Activated CD4-positive, alpha-beta T cell treated with anti-CD3 and anti-CD28 coated beads, Interleukin-2, amount 50 U/mL, for 48 hours (primary cell): Measurements from ENCODE around the gene PBLD.

Experiments used
- DNase-seq, 2 experiments: peaks; one replicate each; pipeline ENCODE4 v3.0.0-alpha.2; 2020

Gene PBLD

DNA sequence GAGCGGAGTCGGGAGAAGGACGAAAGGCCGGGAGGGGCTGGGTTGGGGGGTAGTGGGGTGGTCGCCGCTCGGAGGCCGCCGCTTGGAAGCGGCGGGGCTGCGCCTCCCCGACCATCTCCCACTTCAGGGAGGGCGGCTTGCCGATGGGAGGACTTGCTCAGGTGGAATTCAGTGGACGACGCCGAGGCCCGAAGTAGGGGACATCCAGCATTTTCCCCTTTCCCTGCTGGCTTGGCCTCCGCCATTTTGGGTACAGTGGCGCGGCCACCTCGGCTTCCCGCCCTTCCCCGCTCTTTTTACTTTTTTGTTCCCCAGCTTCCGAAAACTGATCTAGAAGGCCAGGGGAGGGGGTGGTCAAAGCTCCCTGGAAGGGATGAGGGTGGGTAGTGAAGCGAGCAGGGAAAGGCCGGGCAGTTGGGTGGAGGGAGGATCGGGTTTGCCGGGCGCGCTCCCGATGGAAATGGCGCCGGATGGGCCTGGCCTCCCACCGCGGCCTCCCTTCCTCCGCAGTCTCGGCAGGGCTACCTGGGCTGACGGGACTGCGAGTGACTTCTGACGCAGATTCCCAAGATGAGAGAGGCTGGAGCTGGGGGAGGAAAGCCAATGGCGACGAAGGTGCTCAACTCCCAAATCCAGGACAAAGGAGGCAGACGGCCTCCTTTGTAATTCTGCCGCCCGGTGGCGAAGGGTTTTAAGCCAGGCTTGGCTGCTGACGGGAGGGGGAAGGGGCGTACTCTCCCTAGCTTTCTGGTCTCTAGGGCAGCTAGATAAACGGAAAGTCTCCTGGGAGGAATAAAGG is at the start of gene PBLD:
Gene PBLD (minus strand): TSS at position 670 of the 799 bp plus-strand sequence. CDS start 26,084 bp downstream, outside the sequence.
- DNase-seq = peak; percentile 63 to 65

DNA sequence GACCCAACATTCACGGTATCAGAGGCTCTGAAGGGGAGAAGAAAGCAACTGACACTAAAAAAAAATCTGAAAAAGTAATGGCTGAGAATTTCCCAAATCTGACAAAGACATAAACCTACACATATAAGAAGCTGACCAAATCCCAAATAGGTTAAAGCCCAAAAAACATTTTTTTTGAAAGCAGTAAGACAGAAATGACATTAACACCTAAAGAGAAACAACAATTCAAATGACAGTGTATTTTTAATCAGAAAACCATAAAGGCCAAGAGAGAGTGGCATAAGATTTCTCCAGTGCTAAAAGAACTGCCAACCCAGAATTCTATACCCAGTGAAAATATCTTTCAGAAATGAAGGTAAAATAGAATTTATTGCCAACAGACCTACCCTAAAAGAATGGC is 38.9 kb upstream of the PBLD start:
- DNase-seq = no peak

DNA sequence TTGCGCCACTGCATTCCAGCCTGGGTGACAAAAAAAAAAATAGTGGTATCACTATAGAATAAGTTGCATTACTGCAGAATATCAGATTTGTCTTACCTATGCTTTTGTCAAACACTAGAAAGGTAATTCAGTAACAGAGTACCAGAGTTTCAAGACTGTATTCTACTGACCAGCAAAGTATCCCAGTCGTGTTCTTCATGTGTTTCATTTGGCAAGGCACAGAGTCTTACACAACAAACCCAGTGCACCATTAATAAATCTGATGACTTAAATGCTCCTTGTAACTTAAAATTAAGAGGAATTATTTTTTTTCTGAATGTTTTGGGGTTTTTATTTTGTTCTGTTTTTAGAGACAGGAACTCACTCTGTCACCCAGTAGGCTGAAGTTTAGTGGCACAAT is 34.4 kb upstream of the PBLD start:
- no peak for DNase-seq

DNA sequence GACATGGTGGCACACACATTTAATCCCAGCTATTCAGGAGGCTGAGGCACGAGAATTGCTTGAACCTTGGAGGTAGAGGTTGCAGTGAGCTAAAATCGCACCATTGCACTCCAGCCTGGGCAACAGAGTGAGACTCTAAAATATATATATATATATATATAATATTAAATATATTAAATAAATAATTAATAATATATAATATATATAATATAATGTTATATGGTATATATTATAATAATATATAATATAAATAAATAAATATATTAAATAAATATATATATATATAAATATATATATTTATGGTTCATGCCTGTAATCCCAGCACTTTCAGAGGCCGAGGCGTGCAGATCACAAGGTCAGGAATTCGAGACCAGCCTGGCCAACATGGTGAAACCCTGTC is 33.9 kb upstream of the PBLD start:
- no peak for DNase-seq

DNA sequence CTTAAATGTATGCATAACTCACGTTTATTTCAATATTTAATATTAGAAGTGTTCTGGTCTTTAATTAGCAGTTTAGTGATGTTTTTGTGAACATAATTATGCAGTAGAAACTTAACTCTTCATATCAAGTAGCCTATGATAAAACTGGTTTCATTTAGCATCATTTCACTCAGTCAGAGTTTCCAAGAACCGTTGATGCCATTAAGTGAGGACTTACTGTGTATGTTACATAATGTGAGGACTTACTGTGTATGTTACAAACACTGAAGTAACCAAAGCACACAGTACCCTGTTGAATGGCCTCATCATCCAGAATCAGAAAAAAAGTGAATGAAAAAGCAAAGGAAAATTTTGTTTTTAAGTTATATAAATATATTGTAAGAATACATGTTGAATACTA is 32.9 kb upstream of the PBLD start:
- DNase-seq = no peak

DNA sequence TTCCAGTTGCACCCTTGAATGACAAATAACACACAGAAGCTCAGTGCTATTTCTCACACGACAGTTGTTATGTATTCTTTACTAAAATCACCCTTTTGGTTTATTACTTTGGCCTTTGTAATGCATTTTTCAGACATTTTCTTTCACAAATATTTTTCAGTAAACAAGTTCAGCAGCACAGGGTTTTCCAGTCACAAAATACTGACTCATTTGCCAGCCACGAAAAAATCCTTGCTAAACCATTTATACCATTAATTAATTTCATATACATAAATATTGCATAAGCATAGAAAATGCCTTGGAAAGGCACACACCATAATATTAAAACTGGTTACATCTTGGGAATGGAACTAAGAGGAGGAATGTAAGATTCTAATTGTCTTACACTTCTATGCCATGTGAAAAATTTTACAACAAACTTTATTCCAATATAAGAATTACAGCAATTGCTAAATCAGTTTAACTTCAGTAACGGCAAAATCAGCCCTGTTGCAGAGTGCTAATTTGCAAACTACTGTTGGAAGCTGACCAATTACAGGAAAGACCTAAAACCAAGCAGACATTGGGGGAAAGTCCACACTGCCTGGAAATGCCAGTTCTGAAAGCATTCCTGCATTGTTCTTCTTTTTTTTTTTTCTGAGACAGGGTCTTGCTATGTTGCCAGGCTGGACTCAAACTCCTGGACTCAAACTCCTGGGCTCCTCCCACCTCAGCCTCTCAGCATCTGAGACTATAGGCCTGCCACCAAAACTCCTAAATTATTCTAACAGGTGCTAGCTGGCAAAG is 31.6 kb upstream of the PBLD start:
- DNase-seq = no peak

DNA sequence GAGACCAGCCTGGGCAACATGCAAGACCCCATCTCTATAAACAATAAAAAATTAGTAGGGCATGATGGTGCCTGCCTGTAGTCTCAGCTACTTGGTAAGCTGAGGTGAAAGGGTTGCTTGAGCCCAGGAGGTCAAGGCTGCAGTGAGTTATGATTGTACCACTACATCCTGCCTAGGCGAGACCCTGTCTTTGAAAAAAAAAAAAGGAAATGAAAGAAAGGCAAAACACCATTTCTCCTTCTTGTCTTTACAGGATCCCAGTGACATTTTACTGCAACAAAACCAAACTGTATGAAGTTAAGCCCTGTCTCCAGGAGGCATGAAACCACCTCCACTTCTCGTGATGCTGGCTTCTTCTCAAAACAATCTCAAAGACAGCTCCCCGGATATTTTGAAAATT is 29.9 kb upstream of the PBLD start:
- no peak for DNase-seq

DNA sequence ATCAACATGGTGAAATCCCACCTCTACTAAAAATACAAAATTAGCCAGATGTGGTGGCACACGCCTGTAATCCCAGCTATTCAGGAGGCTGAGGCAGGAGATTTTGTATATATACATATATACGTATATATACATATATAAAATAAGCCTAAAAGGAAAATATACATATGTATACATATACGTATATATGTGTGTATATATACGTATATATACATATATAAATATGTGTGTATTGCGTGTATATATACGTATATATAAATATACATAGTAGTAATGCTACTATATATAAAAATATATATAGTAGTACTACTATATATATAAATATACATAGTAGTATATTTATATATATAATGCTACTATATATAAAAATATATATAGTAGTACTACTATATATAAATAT is 26.5 kb upstream of the PBLD start:
- no peak for DNase-seq

DNA sequence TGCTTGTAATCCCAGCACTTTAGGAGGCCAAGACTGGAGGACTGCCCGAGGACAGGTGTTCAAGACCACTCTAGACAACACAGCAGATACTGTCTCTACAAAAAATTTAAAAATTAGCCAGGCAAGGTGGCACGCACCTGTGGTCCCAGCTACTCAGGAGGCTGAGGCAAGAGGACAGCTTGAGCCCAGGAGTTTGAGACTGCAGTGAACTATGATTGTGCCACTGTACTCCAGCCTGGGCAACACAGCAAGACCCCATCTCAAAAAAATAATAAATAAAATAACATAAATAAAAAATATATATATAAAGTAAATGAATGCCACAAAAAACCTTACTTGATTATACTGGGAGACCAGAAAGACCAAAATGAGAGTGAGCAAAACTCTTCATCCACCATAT is 20.8 kb upstream of the PBLD start:
- DNase-seq = no peak

DNA sequence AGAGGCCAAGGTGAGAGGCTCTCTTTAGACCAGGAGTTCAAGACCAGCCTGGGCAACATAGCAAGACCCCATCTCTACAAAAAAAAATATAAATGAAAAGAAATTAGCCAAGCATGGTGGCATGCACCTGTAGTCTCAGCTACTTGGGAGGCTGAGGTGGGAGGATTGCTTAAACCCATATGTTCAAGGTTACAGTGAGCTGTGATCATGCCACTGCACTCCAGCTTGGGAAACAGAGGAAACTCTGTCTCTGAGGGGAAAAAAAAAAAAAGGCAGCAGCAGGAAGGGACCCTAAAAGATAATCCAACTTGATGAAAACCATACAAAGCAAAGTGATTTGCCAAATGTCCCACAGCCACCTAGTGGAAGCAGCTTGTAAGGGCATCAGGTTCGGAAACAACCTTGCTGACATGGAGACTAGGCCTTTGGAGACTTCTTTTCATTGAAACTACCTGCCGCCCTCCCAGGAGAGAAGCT is 15.6 kb upstream of the PBLD start:
- peak; percentile 43 to 50 for DNase-seq

DNA sequence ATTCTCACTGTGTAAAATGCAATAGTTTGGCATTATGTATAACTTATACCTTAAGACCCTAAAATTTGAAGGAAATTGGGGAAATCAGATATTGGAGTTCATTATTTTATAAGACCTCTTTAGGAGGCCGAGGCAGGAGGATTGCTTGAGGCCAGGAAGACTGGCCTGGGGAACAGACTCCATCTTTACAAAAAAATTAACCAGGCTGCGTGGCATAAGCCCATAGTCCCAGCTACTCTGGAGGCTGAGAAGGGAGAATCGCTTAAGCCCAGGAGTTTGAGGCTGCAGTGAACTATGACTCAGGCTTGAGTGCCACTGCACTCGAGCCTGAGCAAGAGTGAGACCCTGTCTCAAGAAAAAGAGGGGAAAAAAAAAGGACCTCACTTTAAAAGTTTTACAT is 14.0 kb upstream of the PBLD start:
- DNase-seq = no peak

DNA sequence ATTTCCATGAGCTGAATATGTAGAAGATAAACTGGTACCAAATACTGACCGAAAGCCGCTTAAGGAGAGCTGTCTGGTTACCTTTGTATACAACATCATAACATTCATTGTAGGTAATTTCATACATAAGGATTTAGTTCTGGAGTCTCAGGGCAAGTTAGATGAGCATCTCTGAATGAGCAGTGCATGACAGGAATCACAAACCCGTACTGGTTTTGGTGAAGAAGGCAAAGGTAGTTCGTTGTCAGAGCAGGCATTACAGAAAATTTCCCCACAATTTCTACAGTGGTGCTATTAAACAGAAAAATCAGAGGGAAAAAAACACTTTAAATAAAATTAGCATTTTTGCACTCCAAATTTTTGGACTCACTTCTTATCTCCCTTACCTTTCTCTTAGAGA is 12.9 kb upstream of the PBLD start:
- DNase-seq = no peak

DNA sequence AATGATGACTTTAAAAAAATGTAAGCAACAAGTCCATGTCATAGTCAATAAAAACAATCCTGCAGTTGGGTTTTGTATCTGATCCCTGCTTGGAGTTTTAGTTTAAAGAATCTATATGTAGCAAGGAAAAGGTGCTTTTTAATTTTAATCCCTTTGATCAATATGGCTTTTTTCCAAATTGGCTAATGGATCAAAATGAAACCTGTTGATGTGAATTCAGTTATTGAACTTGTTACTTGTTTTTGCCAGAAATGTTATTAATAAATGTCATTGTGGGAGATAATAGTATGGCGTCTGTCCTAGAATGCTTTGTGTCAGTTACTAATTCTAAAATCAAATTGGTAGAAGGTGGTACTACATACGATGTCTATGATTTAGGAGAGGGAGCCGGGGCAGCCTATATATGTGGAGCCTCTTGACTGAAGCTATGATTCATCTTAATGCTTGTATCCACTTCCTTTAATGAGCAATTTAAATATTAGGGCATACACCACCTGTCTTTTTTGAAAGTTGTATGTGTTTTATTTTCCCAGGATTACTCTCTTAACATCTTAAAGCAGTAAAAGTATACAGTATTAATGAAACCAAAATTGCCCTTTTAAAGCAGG is 10.3 kb upstream of the PBLD start:
- DNase-seq = no peak

DNA sequence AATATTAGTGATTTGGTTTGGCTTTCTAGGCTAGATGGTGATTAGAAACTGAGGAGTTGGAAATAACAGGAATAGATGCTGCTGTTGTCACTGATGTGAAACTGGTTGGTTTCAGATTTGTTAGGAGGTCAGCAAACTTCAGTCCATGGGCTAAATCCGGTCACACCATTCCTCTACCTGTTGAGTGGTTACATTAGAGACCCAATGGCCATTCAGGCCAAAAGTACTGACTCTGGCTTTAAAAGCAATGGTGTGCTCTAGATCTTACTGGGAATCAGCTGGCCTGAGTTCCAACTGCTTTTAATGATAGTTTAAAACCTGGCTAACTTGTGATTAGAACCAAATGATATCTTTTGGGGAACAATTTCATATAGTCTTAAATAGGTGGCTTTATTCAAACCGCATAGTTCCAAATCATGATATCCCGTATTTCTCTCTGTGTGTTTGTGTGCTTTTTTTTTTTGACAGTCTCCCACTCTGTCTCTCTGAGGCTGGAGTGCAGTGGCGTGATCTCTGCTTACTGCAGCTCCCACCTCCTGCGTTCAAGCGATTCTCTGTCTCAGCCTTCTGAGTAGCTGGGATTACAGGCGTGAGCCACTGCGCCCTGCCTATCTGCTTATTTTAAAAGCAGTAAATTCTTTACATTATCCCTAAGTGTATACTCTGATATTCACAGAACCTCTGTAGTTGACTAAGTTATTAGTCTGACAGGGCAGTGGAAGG is 7.8 kb upstream of the PBLD start:
- no peak for DNase-seq

DNA sequence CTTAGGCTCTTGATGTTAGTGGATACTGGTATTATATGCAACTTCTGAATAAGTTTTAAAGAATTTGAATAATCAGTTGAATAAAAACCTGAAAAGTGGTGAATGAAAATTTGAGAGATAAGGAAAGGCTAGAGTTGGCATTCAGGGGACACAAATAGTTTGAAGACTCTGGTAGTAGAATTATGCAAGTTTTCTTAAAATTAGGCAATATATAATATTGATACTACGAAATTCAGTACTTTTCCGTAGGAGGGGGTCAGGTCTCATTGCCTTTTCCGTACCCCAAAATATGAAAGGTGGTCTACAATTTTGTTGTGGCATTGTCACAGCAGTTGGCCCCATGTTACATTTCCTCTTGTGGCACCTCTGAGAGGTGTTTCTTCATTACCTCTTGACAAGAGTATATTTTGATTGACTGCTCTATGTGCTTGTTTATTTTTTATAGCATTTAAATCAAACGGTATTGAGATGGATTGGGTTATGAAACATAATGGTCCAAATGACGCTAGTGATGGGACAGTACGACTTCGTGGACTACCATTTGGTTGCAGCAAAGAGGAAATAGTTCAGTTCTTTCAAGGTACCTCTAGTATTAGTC is 4.1 kb upstream of the PBLD start:
- DNase-seq = no peak

DNA sequence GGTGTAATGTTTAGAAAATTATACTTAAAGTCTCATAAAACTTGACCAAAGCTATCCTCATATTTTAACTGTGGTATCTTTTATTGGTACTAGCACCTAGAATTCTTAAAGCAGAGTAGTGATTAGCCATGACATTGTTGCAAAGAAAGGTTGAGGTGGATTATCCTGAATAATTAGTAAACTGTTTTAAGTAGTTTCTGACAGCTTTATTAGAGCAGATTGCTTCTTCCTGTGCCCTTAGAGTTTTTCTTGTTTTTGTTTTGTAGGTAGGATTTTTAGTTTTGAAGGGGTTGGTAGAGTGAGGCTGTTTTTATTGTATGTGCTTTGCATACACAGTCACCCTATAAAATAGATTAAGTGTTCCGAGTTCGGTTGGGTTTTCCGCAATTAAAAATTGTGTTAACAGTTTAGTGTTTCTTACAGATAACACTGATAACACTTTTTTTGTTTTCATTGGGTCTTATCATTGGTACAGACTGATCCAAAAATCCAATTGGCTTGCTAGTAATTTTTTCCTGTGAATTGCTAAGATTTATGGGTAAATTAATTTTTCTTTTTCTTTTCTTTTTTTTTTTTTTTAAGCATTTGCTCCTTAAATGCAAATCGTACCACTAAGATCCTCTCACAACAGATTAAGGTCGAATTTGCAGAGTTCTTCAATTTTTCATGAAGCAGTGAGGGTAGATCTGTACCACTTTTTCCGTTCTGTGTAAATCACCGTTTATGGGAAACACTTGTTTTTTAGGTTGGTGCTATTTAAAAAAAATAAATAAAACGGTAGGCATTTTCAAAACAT is 2.1 kb upstream of the PBLD start:
- DNase-seq = no peak

DNA sequence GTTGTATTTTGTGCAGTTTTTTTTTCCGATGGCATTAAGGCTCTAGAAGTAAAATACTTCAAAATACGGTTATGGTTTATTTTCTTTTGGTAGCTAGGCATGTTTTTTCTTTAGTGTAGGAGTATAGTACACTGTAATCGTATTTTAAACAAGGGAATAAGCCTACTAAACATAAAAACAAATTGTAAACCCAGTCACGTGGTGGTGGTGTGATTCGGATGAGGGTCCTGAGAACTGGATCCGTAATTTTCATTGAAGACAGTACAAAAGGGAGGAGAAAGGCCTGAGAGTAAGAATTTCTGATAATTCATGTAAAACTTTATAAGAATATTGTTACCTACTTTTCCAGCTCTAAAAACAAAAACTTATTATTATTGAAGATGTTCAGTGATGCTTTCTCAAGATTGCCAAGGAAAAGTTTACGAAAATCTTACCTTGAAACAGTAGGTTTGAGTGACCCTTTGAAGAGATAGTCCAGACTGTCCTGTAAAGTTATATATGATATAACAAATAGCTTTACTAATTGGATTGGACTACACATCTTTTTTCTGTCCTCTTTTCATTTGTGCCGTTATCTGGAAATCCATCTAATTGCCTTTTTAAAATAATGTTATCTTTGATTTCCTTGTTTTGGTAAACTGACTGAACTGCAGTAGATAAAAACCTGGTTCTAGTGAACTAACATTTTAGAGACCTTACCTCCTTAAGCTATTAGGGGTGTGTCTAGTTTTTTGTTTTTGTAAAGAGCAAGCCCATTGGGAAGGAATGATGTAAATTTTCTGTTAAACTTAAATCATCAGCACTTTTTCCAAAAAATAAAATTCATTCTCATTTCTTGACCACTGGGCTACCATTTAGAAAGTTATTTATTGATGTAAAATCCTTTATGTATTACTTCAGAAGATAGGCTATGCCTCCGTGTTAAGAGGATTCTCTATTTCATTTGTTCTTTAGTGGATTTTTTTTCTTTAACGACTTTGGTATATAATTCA is 1.0 kb upstream of the PBLD start:
- no peak for DNase-seq

DNA sequence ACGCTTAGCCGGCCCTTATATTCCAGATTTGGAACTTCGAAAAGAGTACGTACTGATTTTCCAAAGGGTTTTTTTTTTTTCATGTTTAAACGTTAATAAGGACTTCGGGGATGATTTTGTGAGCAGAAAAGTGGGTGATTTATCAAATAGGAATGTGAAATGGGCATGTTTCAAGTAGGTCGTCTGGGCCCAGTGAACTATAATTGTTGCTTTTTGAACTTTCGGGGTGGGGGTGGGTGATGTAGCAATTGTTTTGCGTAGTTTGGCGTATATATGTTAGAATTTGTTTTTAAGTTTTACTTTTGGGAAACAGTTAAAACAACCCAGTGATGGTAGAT is 299 bp upstream of the PBLD start:
- no peak for DNase-seq

DNA sequence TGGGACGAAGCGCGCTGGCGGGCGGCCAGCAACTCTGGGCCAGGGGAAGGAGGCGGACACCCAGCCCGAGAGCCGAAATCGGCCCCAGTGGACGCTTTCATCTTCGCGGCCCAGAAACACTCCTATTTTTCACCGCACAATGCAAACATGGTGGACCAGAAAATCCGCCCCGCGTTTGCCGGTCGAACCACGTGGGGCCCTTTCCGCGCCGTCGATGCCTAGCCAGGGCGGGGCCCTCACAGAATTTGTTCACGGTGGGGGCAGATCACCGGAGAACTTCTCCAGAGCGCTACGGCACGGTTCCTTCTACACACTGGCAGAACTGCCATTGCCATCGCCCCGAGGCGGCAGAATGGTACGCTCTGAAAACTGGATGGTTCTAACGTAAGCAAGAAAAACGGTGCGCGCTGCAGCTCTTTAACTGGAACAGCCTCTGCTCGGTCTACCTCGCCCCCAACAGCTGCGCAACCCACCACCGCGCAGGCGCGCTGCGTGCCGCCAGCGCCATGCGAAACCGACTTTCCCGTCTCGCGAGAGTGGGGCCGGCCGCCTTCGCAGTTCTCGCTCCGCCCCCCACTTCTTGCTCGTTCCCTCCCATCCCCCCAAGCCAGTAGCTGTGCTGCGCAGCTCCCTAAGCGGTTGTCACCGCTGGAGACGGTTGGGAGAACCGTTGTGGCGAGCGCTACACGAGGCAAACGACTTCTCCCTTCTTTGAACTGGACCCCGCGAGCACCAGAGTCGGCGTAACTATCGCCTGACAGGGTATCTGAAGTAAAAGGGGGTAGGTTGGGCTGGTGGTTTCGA is 1.1 kb downstream of the PBLD start, which contains the start of gene HNRNPH3:
Gene HNRNPH3 (plus strand): TSS at position 610 of the 804 bp plus-strand sequence. CDS start 5,158 bp downstream, outside the sequence.
- DNase-seq = peak; percentile 98 to 99
